CMK (cell line): ENCODE measurements around the gene EDC3.

Experiments used
- DNase-seq: peaks from one replicate; pipeline ENCODE4 v3.0.0-alpha.2; 2010; ENCODE audit warnings: low read depth

EDC3 gene

GRCh38 chr15:74624020-74624602, 71.7 kb downstream of the EDC3 start:
- no peak for DNase-seq

DNA sequence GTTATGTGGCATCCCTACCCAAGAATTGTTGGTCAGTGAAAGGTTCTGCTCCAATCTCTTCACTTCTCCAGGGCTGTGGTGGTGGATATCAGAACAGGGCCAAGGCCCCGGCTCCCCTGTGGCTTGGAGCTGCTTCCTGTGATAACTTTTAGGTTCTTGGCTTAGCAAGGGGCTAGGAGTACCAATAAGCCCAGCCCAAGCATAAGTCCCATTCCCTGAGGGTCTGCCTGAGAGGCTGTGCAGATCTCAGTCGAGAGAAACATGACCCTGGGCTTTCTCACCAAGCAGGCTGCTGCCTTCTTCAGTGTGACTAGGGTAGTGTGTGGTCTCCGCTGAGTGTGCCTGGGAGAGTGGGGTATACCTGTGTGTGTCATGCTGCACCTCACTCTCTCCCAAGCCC, 73.1 kb downstream of the EDC3 start:
- no peak for DNase-seq

DNA sequence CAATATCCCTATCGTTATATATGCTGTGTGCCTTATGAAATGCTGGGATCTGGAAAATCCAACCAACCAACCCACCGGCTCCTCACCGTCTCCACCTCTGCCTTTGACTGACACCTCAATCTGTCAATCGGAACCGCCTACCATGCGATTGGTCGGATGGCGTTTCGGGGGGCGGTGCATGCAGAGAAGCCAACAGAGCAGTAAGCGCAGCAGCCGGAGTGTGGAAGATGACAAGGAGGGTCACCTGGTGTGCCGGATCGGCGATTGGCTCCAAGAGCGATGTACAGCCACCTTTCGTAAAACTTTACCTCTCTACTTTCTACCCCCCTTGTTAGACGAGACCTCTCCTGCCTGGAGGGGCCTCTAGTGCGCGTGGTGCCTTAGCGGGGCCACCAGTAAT, 73.9 kb downstream of the EDC3 start:
- no peak for DNase-seq

- no peak for DNase-seq
Observed at GRCh38 chr15:74621546-74621920, 74.3 kb downstream of the EDC3 start.

GRCh38 chr15:74620636-74621545, 74.9 kb downstream of the EDC3 start:
- DNase-seq, result peak; percentile 44

DNA sequence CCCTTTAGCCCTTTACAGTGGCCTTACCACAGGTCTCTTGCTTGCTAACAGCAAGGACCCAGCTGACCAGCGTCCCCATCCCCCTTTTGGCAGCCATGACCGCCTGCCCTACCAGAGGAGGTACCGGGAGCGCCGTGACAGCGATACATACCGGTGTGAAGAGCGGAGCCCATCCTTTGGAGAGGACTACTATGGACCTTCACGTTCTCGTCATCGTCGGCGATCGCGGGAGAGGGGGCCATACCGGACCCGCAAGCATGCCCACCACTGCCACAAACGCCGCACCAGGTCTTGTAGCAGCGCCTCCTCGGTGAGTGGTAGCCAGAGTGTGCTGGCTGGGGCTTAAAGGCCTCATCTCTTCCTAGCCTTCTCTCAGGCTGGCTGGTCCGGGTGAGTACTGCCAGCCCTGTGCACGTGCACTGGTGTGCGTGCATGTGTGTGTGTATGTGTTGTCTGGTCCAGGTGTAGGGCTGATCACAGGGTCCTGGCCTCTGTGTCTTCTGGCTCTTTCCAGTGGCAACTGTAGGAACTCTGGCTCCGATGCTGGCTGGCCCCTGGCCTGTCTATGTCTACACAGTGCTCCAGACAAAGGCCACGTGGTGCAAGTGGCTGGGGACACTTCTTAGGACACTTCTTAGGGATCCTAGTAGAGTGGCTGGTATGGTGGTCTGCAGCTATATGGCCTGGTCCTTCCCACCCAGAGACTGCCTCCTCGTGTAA, 75.7 kb downstream of the EDC3 start:
- no peak for DNase-seq

GRCh38 chr15:74618841-74619596, 76.8 kb downstream of the EDC3 start:
- no peak for DNase-seq

DNA sequence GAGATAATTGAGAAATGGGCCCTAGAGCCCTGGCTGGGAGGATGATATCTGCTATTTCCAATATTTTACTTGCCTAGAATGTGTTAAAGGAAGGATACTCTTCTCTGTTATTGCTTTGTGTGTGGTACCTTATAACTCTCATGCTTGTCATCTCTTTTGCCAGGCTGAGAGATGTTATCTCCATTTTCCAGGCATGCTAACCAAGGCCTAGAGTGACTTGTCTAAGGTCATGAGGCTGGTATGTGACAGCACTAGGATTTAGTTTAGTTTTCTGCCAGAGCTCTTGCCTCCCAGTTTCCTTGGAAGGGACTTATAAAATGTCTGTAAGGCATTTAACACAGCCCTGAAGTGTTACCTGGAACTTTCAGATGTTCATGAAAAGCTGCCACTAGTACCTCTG, 78.8 kb downstream of the EDC3 start:
- DNase-seq, result no peak

- peak; percentile 60 for DNase-seq
Observed at GRCh38 chr15:74616366-74616939, 79.4 kb downstream of the EDC3 start.

GRCh38 chr15:74615508-74616365, 80.1 kb downstream of the EDC3 start, which contains the start of gene CLK3:
CLK3 (plus strand) TSS chr15:74615836; CDS start chr15:74619197, 3,361 bp downstream.
- peak; percentile 88 for DNase-seq

GRCh38 chr15:74614744-74615507, 80.9 kb downstream of the EDC3 start:
- peak; percentile 73 for DNase-seq

DNA sequence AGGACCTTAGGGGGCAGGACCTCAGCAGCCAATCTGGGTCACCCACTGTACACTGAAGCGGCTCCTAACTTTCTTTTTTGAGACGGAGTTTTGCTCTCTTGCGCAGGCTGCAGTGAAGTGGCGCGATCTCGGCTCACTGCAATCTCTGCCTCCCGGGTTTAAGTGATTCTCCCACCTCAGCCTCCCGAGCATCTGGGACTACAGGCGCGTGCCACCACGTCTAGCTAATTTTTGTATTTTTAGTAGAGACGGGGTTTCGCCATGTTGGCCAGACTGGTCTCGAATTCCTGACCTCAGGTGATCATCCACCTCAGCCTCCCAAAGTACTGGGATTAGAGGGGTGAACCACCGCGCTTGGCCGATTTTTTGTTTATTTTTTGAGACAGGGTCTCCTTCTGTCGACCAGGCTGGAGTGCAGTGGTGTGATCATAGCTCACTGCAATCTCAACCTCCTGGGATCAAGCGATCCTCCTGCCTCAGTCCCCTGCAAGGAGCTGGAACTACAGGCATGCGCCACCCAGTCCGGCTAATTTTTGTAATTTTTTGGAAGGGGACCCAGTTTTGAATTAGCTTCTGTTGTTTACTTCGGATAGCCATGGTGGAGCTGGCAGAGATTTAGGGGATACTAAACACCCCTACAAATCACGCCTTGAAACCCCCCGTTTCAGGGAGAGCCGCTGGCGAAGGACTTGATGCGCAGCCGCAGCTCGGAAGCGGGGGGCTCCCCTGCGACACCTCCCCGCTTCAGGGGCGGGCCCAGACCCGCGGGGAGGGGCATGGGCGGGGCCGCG, 81.7 kb downstream of the EDC3 start:
- no peak for DNase-seq

DNA sequence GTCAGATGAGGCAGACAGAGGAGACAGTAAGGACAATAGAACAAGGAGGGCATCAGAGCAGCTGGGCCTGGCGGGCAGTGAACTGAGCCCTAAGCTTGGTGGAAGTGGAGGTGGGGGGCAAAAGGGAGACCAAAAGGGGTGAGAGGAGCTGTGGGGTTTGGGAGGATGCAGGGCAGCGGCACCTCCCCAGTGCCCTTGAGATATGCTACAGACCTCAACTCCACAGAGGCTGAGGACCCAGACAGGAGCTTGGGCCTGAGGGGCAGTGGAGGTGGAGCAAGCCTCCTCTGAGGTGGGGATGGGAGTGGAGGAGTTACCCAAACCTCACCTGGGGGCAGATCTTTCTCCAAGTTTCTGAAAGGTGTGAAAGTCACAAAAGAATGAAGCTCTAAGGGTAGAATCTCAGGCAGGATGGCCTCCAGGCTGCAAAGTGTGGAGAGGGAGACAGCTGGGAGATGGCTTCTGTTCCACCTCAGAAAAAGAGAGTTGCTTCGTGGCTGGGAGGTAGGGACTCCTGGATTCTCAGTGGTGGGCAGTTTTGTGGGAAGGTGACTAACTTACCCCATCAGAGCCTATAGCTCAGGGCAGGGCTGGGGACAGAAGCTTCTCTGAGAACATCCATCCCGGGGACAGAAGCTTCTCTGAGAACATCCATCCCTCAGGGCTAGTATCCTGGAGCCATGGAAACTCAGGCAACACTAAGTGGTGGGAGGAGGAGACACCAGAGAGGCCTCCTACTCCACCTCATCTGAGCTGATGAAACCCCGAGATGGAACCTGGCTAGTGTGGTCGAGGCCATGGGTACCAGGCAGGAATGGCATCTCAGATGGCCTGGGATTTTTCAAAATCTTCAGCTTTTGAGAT, 82.5 kb downstream of the EDC3 start:
- DNase-seq, result no peak

DNA sequence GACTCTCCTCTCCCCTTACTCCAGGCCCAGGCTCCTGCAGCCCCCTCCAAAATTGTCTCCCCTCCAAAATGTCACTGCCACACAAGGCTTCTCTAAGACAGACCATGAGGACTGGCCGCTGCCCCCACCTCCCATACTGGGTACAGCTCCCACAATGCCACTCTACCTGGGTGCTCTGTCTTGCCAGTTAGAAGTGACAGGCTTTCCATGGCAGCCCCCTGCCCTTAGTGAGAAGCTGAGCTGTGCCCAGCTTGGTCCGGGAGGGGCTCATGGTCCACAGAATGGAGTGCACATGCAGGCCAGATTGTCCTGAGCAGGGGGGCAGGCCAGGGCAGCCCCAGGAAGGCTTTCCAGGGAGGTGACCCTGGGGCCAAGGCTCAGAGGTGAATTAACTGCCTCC, 83.1 kb downstream of the EDC3 start:
- no peak for DNase-seq

- DNase-seq, result no peak
Observed at GRCh38 chr15:74611834-74612233, 84.0 kb downstream of the EDC3 start.

DNA sequence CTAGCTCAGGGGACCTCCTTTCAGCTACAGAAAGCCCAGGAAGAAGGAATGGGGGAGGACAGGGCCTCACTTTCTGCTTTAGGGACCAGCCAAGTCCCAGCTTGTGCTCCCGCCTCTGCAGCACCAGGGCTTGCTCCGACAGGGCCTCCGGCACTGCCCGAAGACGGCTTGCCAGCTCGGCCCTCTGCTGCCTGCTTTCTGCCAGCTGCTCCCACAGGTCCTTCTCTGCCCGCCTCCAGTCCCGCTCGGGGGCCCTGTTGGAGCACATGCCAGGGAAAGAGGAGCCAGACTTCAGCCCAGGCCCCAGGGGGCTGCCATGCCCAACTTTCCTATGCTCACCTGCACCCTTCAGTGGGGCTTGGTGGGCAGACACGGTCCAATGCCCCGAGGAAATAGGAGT, 84.5 kb downstream of the EDC3 start:
- no peak for DNase-seq

DNA sequence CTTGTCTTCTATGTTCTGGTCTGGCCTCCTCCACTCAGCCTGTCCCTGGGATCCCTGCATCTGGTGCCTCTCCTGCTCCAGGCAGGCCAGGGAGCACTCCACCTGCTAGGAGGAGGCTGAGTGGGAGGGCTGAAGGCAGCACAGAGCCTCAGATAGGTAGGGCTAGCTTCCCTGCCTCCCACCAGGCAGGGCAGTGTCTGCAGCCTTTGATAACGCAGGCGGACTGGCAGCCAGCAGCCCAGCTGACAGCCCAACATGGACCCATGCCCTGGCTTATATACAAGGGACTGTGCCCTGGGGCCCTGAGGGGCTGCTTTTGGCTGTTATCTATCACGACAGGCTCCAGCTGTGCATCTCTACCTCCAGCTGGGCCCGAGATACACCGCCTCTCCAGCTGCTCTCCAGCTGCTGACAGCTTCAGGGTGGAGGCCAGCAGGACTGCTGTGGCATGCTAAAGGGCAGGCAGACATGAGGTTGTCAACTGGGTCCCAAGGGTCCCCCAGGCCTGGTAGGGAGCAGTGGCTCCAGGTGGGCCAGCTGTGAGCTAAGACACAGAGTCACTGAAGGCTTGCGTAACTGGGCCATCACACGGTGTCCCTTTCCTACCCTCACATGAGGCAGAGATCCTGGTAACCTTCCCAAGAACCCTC, 85.4 kb downstream of the EDC3 start:
- DNase-seq, result peak; percentile 99

DNA sequence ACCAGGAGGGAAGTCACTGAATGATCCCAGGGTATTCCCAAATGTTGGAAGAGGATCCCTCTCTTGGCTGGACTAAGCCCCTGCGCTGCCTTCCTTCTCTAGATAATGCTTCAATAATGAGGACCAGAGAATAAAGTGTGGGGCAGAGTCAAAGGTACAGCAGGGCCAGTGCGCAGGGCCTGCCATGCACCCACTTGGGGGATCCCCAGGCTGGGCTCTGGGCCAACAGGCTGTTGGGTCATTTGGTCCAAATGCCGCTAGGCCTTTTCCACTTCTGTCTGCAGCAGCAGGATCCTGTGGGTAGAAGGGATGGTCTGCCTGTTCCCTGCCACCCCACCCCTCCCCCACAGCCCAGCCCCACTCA, 85.9 kb downstream of the EDC3 start:
- no peak for DNase-seq
